GM12874 (cell line): ENCODE results near the gene TBC1D2.

Source experiments
- CTCF ChIP-seq: IDR thresholded peaks from 2 replicates; pipeline ENCODE4 v1.5.1; 2011; ENCODE audit warnings: low read depth, mild to moderate bottlenecking, control low read depth, low read length, moderate library complexity; ENCODE audit not compliant: insufficient read depth

TBC1D2 gene

DNA sequence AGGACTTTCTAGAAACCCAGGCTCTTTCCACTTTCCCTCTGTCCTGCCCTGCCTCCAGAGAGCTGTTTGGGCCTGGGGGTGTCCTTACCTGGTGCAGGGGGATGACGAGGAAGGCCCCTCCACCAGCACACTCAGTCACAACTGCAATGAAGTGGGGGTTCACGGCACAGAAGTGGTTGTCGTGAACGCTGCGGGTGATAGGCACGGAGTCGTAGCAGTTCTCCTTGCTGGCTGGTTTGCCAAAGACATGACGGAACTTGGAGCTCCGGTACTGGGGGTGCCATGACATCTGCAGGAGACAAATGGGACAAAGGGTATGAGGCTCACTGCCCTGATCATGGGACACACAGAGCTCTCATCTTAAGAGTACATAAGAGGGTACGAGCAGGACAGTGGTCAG, 98.1 kb downstream of the TBC1D2 start:
- no peak for TF ChIP-seq CTCF

DNA sequence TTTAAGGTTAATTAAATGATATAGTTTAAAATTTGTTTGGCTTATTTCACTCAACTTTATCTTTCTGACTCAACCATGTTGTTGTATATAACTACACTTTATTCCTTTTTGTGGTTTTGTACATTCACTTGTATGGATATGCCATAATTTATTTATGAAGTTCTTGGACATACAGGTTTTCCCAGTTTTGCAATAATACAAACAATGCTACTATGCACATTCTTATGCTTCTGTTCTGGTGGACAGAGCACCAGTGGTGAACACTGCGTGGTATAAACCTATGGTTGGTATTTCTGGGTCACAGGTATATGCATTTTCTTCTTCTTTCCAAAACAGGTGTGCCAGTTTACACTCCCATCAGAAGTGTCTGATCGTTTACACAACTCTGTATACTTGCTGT, 100.8 kb downstream of the TBC1D2 start:
- no peak for TF ChIP-seq CTCF

DNA sequence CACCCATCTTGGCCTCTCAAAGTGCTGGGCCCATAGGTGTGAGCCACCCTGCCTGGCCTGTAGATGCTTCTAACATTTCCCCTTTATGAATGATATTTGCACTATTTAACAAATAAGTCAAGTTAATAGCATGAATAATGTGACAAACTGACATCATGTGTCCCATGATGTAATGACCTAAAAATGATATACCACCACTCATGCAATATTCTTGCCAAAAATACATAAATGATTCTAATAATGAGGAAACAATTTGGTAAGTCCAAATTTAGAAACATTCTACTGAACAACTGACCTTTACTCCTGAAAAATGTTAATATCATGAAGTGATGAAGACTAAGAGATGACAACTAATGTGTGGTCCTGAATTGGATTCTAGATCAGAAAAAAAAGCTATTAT, 102.9 kb downstream of the TBC1D2 start:
- TF ChIP-seq CTCF = no peak

DNA sequence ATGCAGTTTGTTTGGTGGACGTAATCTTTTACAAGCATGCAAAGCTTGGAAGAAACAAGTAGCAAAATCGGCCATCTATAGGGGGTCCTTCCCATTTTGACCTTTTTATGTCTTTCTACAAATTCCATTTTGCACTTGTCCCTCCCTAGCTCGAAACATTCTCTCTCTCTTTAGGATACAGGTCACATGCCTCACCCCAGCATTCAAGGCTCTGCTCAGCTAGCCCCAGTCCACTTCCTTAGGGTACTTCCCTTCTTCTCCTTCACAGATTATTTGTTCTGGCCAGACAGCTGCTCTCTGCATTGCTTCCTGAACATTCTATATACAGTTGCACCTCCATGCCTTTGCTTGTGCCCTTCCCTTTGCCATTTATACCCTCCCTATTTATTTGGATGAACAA, 104.7 kb downstream of the TBC1D2 start:
- no peak for TF ChIP-seq CTCF

DNA sequence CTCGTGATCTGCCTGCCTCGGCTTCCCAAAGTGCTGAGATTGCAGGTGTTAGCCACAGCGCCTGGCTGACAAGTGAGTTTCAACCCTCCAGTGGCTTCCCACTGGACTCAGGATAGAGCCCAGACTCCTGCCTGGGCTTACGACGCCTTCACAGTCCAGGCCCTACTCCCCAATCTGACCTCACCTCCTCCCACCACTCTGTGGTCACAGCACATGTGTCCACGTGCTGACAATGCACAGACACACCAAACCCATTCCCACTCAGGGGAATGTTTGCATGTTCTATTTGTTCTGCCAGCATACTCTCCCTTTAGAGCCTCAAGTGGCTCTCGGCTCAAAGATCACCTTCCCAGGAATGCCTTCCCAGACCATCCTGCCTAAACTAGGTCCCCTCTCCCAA, 105.3 kb downstream of the TBC1D2 start:
- no peak for TF ChIP-seq CTCF

DNA sequence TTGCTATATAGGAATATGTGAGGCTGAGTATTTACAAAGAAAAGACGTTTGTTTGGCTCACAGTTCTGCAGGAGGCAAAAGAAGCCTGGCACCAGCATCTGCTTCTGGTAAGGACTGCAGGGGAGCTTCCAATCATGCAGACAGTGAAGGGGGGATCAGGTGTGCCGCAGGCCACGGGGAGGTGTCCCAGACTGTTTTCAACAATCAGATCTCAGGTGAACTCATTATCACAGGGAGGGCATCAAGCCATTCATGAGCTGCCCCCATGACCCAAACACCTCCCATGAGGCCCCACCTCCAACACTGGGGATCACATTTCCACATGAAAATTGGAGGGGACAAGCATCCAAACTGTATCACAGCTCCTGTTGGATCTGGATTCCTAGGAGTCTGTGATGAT, 106.0 kb downstream of the TBC1D2 start:
- no peak for TF ChIP-seq CTCF
